LHCN-M2 (cell line): ENCODE results near the gene SIX4. TPM values are rescaled to one million over a fixed set of nuclear protein-coding genes. Genes with fewer than 3 reads are reported as not detected.

Source experiments
- DNase-seq: peaks from one replicate; pipeline ENCODE4 v3.0.0-alpha.2; 2012; ENCODE audit warnings: low read depth
- total RNA-seq: library from RNA; depleted of rRNA; stranded (reverse); fragments of >200 nt; gene quantifications from 2 replicates; pipeline ENCODE4 v1.2.3, GENCODE V29; 2014

The SIX4 gene
- total RNA-seq, 1 experiment from 2014 or later = 29.2 TPM

GRCh38 chr14:60722357-60723115 lies 1.6 kb downstream of the SIX4 start:
- DNase-seq = peak; percentile 64

- peak; percentile 34 for DNase-seq
These were observed 2.1 kb downstream of the SIX4 start for GRCh38 chr14:60722107-60722356.

GRCh38 chr14:60721326-60722106 lies 2.6 kb downstream of the SIX4 start:
- DNase-seq = peak; percentile 58

GRCh38 chr14:60720962-60721325 lies 3.2 kb downstream of the SIX4 start:
- DNase-seq = peak; percentile 31

GRCh38 chr14:60720391-60720790 lies 3.8 kb downstream of the SIX4 start:
- no peak for DNase-seq

DNA sequence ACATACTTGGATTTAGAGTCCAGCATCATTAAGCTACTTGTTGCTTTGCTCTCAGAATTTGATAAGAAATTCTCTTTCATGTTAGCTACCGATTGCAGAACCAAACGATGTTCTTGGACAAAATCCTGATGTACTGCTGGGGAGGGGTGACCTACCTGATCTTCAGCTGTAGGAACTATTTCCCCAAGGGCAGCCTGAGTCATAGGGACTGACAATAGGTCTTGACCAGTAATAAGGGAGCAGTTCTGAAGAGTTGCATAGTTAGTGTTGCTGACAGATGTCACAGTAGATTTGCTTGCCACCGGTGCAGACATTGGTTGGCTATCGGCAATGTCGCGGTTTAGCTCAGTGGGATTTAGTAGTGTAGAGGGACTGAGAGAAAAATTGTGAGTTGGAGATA lies 10.6 kb downstream of the SIX4 start:
- DNase-seq = no peak

- DNase-seq = no peak
These were observed 13.7 kb downstream of the SIX4 start for GRCh38 chr14:60710494-60710893.

DNA sequence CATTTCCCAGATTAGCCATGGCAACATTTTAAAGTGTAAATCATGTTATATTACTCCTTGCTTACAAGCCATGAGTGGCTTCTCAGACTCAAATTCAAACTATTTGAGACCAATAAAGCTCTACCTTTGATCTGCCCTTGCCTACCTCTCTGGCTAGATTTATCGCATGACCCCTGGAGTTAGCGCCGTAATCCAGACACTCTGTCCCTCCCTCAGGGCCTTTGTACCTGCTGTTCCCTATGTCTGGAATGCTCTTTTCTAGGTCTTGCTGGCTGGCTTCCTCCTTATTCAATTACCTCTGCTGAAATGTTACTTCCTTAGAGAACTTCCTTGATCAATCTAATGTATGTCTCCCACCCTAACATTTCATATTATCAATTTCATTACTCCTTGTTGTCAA lies 16.3 kb downstream of the SIX4 start:
- DNase-seq = no peak

DNA sequence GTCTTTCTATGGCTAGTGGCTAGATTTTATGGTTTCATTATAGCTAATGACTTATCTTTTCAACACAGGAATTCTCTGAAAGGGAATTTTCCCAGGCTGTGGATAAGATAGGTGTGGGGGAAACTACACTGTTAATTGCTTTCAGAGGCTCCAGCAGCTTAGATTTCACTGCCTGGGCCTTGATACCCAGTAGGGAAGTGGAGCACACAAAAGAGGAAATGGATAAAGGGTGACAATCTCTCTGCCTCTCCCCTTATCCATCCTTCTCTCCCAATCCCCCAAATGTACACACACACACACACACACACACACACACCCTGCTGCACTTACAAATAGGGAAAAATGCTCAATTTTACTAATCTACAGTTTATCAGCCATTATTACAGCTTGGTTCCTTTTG lies 19.1 kb downstream of the SIX4 start:
- DNase-seq = no peak

DNA sequence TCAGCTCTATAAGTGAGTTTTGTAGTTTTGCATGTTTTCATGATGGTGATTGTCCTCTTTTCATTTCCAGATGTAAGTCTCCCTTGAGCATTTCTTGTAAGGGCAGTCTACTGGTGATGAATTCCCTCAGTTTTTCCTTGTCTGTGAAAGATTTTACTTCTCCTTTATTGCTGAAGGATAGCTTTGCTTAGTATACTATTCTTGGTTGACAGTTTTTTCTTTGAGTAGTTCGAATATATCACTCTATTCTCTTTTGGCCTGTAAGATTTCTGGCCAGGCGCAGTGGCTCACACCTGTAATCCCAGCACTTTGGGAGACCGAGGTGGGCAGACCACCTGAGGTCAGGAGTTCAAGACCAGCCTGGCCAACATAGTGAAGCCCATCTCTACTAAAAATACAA lies 23.6 kb downstream of the SIX4 start:
- no peak for DNase-seq

DNA sequence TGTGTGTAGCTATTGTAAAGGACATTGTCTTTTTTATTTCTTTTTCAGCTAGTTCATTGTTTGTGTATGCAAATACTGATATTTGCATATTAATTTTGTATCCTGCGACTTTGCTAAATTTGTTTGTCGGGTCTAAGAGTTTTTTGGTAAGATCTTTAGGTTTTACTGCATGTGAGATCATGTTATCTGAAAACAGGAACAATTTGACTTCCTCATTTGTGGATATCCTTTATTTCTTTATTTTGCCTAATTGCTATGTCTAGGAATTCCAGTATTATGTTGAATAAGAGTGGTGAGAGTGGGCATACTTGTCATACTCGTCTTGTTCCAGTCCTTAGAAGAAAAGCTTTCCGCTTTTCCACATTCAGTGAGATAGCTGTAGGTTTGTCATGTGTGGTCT lies 28.8 kb downstream of the SIX4 start:
- no peak for DNase-seq

- no peak for DNase-seq
These were observed 32.6 kb downstream of the SIX4 start for GRCh38 chr14:60691383-60692113.

DNA sequence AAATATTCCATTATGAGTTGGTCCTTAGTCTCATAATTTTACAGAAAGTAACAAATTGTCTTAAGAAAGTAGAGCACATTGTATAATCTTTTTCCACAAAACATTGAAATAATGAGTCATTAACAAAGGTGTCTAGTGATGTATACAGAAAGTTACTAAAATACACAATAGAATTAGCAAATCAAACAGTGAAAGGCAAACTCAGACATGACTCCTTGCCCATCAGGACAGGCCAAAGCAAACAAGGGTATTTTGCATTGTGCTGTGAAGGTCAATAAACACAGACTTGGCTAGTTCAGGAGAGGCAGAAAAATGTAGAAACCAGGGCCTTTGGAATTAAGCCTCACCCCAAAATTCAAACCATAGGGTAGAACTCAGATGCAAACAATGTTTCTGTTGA lies 37.3 kb downstream of the SIX4 start:
- no peak for DNase-seq

GRCh38 chr14:60684203-60684602 lies 39.9 kb downstream of the SIX4 start:
- peak; percentile 69 for DNase-seq

DNA sequence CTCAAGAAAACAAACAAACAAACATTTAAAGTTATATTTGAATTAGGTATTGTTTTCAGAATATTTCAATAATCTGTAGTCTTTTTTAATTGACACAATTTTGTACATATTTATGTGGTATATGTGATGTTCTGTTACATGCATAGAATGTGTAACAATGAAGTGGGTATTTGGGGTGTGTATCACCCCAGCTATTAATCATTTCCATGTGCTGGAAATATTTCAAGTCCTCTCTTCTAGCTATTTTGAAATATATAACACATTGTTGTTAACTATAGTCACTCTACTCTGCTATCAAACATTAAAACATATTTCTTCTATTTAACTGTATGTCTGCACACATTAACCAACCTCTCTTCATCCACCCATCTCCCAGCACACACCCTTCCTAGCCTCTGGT lies 42.9 kb downstream of the SIX4 start:
- DNase-seq = no peak

DNA sequence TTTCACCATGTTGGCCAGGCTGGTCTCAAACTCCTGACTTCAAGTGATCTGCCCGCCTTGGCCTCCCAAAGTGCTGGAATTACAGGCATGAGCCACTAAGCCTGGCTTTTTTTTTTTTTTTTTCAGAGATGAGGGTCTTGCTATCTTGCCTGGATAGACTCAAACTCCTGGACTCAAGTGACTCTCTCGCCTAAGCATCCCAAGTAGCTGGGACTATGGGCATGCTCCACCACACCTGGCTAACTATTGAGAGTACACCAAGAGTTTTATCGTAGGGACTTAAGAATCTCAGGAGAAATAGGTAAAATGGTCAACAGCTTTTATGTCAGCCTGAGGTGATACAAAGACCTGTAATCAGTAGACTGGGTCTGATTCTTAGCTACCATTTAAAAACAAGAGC lies 43.6 kb downstream of the SIX4 start:
- no peak for DNase-seq

- no peak for DNase-seq
These were observed 44.4 kb downstream of the SIX4 start for GRCh38 chr14:60679566-60680258.

DNA sequence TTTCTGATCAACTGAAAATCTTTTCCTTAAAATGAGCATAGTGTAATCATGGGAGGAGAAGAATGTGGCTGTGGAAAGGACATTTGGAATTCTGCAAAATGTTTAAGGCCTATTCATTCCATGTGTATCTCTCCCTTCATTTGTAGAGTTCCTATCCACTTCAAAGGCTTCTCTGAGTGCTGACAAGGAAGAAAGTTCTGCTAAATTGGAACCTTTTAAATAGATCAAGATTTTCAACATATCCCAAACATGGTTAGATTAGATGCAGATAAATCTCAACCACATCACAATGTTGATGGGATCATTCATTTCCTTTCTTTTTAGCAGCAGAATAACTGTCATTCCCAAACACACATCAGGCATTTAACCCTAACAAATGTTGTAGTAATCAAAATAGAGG lies 46.5 kb downstream of the SIX4 start:
- no peak for DNase-seq

- no peak for DNase-seq
These were observed 53.2 kb downstream of the SIX4 start for GRCh38 chr14:60670989-60671388.

DNA sequence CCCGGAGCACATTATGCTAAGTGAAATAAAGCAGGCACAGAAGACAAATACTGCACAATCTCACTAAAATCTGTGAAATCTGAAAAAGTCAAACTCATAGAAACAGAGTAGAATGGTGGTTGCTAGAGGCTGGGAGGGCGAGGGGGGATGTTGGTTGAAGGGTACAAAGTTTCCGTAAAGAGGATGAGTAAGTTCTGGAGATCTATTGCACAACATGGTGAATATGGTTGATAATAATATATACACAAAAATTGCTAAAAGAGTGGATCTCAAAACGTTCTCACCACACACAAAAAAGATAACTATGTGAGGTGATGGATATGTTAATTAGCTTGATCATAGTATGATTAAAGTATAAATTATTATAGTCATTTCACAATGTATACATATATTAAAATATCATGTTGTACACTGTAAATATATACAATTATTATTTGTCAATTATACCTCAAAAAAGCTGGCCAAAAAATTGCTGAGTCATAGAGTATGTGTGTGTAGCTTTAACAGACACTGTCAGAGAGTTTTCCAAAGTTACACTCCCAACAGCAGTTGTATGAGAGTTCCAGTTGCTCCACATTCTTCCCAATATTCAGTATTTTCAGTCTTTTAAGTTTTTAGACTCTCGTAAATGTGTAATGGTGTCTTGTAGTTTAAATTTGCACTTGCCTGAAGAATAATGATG lies 55.6 kb downstream of the SIX4 start:
- DNase-seq = peak; percentile 7

DNA sequence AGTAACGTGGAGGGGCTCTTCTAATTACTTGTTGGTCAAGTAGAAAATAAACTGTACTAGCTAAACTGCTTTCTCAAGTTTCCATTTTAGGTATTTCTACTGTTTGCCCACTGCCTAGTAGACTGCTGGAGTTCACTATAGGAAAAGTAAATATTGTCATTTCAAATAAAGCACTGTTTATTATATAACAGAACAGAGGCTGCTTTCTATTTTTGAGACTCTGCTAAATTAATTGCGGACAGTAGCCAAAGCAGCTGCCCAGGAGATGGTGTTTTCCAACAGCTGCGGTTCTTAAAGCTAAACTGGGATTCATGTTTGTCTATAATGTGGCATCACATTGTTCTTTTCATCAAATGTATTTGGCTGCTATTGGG lies 59.0 kb downstream of the SIX4 start:
- DNase-seq = peak; percentile 74

DNA sequence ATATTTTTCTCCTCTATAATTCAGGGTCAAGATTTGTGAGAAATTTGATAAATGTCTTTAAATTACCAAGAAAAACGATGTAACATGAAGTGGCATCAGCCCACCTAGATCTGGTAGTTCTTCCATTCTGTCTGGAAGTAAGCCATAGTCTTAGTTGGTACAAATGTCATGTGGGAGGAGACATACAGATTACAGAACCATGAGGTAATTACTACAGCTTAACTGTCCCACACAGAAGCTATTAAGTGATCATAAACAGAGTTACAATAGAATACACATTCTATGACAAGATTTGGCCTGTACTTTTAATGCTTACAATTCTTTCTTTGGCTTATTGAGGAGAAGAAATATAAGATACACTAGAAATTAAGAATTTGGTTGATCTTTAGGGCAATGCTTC lies 61.2 kb downstream of the SIX4 start:
- DNase-seq = peak; percentile 10
